HG02884 (cell line): Measurements from ENCODE around the gene KDELR3.

Experiments used
- ATAC-seq: cut with Tn5 transposase; IDR thresholded peaks from one replicate; pipeline ENCODE4 v1.9.1; 2021; ENCODE audit warnings: mild to moderate bottlenecking, moderate library complexity; ENCODE audit not compliant: unreplicated experiment

Gene KDELR3

GRCh38 chr22:38437416-38437815 lies 30.5 kb upstream of the KDELR3 start:
- ATAC-seq: no peak

DNA sequence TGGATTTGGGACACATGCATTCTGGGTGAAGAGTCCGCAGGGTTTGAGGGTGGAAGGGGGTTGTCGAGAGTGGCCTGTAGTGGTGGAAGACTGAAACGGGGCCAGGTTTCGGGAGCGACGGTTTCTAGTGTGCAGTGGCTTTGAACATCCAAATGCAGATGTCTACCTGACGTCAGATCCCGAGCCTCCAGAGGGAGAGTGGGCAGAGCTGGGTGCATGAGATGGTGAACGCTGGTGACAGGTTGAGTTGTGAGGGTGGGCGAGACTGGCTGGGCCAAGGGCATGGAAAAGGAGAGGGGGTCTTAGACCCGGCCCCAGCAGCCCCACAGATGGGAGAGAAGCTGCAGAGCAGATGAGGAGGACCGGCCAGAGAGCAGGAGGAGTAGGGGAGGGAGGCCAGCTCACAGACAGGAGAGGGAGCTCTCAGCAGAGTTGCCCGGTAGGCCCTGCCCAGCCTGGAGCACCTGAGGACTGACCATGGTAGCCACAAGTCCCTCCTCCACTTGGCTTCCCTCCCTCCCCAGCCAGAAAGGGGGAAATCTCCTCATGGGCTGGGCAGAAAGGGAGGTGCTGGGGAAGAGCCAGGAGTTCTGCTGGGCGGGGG lies 27.0 kb upstream of the KDELR3 start:
- ATAC-seq: no peak

DNA sequence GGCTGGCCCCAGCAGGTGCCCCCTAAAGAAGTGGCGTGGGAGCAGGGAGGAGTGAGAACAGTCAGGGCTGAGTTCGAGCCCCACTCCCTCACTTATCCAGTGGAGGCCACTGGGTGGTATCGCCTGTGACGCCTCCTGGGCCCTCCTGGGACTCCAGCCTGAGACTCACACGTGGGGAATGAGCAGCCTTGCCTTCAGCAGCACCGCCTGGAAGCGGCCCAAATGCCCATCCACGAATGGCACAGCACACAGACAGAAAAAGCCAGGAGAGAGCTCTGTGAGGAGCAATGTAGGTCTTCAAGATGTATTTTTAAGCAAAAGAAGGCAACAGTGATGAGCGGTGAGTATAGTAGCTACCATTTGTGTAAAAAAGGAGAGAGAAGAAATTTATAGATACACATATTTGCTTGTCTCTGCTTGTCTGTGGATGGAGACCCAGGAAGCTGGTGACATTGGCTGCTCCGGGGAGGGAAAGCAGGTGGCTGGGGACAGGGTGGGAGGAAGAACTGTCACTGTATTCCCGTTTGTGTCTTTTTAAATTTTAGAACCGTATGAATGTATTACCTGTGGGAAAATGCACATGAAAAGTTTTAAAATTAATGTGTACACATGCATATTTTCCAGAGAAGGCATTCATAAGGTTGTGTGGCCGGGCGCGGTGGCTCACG lies 26.1 kb upstream of the KDELR3 start:
- no peak for ATAC-seq

- ATAC-seq: no peak
Observed at GRCh38 chr22:38442967-38443627, 24.8 kb upstream of the KDELR3 start.

DNA sequence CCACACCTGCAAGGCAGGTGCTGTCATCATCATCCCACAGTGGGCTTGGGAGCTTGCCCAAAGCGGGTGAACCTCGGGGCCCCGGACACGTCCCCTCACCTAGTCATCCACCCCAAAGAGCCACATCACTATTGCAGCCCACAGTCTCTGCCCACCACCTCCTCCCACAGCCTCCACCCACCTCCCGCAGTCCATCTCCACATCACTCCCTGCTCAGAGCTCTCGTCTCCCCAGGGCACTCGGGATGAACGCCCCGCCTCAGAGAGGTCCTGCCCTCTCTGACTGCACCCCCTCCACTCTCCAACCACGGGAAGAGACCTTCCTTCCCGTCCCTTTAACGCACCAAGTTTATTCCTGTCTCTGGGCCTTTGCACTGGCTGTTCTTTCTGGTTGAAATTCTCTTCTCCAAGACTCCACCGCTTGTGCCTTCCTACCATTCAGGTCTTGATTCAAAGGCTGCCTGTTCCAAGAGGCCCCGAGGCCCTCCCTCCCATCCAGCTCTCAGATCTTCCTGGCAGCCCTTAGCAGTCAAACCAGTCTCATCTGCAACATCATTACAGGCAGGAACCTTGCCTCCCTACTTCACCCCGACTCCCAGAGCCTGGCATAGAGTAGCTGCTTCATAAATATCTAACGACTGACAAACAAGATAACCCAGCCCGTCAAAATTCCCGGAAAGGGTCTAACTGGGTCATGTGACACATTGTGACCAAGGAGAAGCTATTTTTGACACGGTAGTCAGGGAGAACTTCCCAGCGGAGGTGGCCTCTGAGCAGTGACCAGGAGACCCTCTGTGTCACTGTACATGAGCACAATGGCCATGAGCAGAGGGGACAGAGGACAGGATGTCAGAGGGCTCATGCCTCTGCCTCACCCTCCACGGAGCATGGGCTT lies 24.0 kb upstream of the KDELR3 start:
- ATAC-seq: no peak

DNA sequence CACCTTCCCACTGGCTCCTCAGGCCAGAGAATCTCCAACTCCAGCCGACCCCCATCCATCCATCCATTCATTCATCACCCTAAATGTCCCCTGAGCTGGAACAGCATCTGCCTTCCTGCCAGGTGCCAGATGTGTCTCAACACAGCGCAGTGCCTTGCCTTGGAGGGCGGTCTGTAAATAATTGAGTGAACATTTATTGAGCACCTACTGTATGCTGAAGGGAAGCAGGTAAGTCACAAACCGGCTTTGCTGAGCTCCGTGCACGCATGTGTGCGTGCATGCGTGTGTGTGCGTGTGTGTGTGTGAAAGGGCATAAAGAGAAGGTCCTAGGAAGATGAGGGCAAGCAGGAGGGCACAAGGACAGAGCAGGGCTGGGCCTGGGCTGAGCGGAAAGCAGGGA lies 23.1 kb upstream of the KDELR3 start:
- no peak for ATAC-seq

DNA sequence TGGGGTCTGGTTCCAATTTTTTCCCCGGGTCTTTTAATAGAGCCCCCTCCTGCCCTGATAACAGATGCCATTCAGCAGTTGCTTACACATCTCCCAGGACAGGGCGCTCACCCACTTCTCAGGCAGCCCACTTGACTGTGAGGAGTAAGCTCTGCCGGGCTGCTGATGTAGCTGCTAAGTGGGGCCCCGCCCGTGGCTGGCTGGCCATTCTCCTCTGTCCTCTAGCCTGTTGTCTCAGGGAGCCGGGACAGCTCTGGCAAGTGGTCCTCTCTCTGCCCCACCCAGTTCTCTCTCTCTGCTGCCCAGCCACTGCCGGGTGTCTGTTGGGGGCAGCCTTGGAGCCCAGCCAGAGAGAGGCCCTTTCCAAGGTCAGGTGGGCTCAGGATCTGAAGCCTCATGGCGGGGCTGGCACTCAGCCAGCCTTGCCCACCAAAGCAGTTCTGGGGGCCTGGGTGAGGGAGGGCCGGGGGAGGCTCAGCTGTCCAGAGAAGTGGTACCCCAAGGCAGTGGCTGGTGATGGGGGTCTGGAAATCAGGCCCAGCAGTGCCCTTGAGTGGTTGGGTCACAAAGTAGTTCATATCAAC lies 21.8 kb upstream of the KDELR3 start:
- no peak for ATAC-seq

DNA sequence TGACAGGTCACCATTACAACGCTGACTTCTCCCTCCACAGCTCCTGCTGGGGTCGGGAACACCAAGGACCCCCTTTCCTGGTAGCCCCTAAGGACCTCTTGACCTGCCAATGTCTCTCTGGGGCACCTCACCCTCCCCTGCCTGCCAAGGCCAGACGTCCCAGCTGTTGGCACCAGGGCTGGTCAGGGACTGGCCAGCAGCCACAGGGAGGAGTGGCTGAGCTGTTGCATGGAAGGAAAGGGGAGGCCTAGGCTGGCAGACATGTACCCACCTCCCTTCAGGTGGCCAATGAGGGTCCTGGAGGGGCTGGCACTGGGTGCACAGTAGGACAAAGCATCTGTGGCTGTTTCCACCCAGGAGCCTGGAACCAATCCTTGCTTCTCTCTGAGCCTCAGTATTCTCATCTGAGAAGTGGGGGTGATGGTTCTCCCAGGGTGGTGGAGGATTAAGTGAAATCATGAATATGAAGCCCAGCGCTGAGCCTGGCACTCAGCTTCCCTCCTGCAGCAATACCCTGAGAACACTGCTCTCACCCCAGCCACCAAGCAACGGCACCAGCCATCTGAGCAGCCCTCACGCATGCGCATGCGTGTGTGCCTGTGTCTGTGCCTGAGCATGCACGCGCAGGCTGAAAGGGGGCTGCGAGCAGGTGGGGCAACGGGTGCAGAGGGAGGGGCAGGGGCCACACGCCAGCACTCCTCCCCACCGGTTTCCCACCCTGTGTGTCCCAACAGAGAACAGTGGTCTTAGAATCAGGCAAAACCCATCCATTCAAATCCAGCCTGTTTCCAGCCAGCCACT lies 18.8 kb upstream of the KDELR3 start:
- no peak for ATAC-seq

GRCh38 chr22:38449776-38450175 lies 18.1 kb upstream of the KDELR3 start:
- no peak for ATAC-seq

DNA sequence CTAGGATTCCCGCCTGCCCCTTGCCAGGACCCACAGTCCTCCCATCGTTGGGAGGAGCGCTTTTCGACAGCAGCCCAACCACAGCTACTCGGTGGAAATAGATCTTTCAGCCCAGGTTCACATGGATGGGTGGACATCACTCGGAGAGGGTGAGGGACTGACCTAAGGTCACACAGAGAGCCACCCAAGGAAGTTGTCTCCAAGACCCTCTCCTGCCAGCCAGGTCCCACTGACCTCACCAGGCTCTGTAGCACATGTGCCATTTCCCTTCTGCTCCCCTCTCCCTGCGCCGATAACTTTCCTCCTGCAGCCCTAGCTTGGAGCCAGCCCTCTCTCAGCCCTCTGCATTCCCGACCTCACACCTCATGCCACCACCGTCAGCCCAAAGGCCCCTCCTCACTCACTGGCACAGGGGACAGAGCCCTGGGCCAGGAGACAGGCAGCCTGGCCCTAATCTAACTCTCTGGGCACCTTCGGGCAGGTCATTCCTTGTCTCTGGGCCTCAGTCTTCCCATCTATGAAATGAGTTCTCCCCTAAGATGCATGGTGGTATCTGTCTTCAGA lies 17.6 kb upstream of the KDELR3 start:
- ATAC-seq: no peak

DNA sequence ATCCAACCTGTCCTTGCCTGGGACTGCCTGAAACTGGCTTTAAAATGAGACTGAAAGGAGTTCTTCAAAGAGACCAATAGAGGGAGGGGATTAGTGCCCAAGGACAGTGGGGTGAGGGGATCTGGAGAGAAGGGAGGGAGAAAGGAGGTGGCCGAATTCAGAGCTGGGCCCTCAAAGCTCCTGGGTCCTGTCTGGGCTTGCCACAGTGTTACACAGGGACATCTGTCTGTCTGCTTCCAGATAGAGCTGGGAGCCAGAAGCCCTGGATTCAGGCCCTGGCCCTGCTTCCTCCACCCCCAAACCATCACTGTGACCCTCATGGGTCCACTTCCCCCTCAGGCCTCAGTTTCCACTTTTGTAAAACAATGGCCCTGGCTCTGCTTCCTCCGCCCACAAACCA lies 16.5 kb upstream of the KDELR3 start:
- no peak for ATAC-seq

DNA sequence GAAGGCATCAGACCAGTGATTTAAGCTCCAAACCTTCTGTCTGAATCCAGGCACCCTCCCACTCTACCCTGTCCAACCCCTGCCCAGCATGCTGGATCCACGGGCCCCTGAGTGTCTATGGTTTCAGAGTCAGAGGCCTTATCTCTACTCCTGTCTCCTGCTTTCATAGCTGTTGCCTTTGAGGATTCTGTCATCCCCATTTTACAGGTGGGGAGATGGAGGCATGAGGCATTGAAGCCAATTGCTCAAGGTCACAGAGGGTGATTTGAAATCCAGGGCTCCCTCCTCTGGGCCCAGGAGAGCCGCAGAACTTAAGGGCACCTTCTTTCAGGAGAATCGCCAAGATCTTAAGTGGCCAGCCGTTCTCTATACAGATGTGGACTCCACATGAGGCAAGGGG lies 16.0 kb upstream of the KDELR3 start:
- no peak for ATAC-seq

DNA sequence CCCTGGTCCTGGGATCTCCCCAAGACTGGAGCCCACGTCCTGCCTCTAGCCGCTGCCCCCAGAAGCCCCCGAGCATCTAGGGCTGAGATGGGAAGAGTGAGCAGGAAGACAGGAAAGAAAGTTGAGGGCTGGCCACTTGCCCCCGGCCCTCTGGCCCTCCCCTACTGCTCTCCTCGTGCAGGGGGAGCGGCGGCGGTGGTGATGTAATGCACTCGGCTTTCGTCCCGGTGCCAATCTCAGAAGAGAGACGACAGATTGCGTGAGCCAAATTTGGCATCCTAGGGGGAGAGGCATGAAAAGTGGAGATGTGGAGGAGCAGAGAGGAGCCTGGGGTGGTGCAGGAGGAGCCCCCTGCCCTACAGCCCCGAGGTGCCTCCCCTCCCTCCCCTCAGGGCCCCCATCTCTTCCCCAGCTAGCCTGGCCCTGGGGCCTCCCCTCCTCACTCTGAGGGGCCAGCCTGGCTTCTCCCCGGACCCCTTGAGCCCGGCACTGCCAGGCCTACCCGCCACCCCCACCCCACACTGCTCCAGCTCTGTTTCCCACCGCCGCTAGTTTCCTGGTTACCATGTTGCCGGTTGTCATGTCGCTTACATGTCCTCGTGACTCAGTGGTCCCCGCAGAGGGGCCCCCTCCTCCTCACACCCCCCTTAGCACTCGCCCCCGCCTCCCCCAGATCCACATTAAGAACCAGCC lies 15.4 kb upstream of the KDELR3 start:
- ATAC-seq: no peak

- ATAC-seq: no peak
Observed at GRCh38 chr22:38453066-38453672, 14.7 kb upstream of the KDELR3 start.

- ATAC-seq: no peak
Observed at GRCh38 chr22:38453996-38454352, 13.9 kb upstream of the KDELR3 start.

- ATAC-seq: no peak
Observed at GRCh38 chr22:38454353-38455075, 13.4 kb upstream of the KDELR3 start.

DNA sequence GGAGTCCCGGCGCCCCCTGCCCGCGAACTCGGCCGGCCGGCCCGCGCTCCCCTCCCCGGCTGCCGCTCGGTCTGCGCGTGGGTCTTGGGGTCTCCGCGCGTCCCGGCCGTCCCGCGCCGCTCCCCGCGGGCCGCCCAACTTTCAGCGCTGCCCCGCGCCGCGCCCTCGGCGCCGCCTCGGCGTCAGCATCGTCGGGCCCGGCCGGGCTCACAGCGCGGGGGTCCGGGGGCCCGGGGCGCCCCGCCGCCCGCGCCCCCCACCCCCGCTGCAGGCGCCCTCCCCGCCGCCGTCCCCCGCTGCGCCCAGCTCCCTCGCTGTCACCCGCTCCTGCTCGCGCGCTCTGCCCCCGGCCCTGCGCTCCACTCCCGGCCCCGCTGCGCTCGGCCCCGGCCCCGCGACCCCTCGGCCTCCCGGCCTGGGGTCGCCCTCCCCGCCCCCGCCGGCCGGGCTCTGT lies 12.8 kb upstream of the KDELR3 start, which contains the start of gene KCNJ4:
Gene KCNJ4 (minus strand): TSS at position 124 of the 454 bp plus-strand sequence. CDS start 27,067 bp downstream, outside the sequence.
- no peak for ATAC-seq
